ENCODE data around the gene ARHGAP9. TPM values are rescaled to one million over a fixed set of nuclear protein-coding genes. Genes with fewer than 3 reads are reported as not detected.

Gene ARHGAP9
- total RNA-seq, 1 donor from 2014 or later, result 1.1 TPM

GRCh38 chr12:57473392-57473791 is 6.3 kb downstream of the ARHGAP9 start:
- DNase-seq (ENCODE audit: low read depth), result no peak
- TF ChIP-seq CTCF (IDR thresholded peaks at IDR 0.05; ENCODE audit: insufficient read depth, low read length, poor library complexity, severe bottlenecking), result no peak
- Histone ChIP-seq H3K4me3 (ENCODE audit: low read depth, low read length) (no peak overlapping the region), H3K27me3 (ENCODE audit: control insufficient read depth, insufficient read depth, low read length) (peaks cover 68% of the 10 kb centered on the region), H3K36me3 (ENCODE audit: control insufficient read depth, insufficient read depth, low read length) (no peaks in the 10 kb centered on the region)

- Histone ChIP-seq H3K36me3 (ENCODE audit: control insufficient read depth, insufficient read depth, low read length) (no peaks in the 10 kb centered on the region), H3K4me3 (ENCODE audit: low read depth, low read length) (no peak overlapping the region), H3K27me3 (ENCODE audit: control insufficient read depth, insufficient read depth, low read length) (peaks cover 71% of the 10 kb centered on the region)
- no peak for TF ChIP-seq CTCF (IDR thresholded peaks at IDR 0.05; ENCODE audit: insufficient read depth, low read length, poor library complexity, severe bottlenecking)
- no peak for DNase-seq (ENCODE audit: low read depth)
These were observed 7.3 kb downstream of the ARHGAP9 start for GRCh38 chr12:57472391-57472790.

GRCh38 chr12:57471661-57472060 is 8.0 kb downstream of the ARHGAP9 start:
- no peak for DNase-seq (ENCODE audit: low read depth)
- Histone ChIP-seq H3K27me3 (ENCODE audit: control insufficient read depth, insufficient read depth, low read length) (peaks cover 66% of the 10 kb centered on the region), H3K36me3 (ENCODE audit: control insufficient read depth, insufficient read depth, low read length) (no peaks in the 10 kb centered on the region), H3K4me3 (ENCODE audit: low read depth, low read length) (no peak overlapping the region)
- TF ChIP-seq CTCF (IDR thresholded peaks at IDR 0.05; ENCODE audit: insufficient read depth, low read length, poor library complexity, severe bottlenecking), result no peak

- H3K36me3 ChIP-seq (ENCODE audit: control insufficient read depth, insufficient read depth, low read length), result no peaks in the 10 kb centered on the region
- H3K27me3 ChIP-seq (ENCODE audit: control insufficient read depth, insufficient read depth, low read length), result peaks cover 61% of the 10 kb centered on the region
- TF ChIP-seq CTCF (IDR thresholded peaks at IDR 0.05; ENCODE audit: insufficient read depth, low read length, poor library complexity, severe bottlenecking), result no peak
- no peak overlapping the region for H3K4me3 ChIP-seq (ENCODE audit: low read depth, low read length)
- no peak for DNase-seq (ENCODE audit: low read depth)
These were observed 8.6 kb downstream of the ARHGAP9 start for GRCh38 chr12:57470970-57471656.

GRCh38 chr12:57470286-57470969 is 9.2 kb downstream of the ARHGAP9 start:
- H3K36me3 ChIP-seq (ENCODE audit: control insufficient read depth, insufficient read depth, low read length), result no peaks in the 10 kb centered on the region
- DNase-seq (ENCODE audit: low read depth), result no peak
- H3K27me3 ChIP-seq (ENCODE audit: control insufficient read depth, insufficient read depth, low read length), result peaks cover 56% of the 10 kb centered on the region
- no peak for TF ChIP-seq CTCF (IDR thresholded peaks at IDR 0.05; ENCODE audit: insufficient read depth, low read length, poor library complexity, severe bottlenecking)
- no peak overlapping the region for H3K4me3 ChIP-seq (ENCODE audit: low read depth, low read length)

All from kidney epithelial cell (primary cell).